AG09309 (cell line): Measurements from ENCODE around the gene WDR74.

Experiments
- DNase-seq: peaks from one replicate; pipeline ENCODE4 v3.0.0-alpha.2; 2010; ENCODE audit warnings: low read depth
- H3K4me3 ChIP-seq: 2 replicates; pipeline ENCODE4 v1.5.1; 2011; ENCODE audit warnings: mild to moderate bottlenecking, low read depth, low read length, moderate library complexity; ENCODE audit not compliant: control insufficient read depth
- TF ChIP-seq, protein P1 (sequence below): IDR thresholded peaks from 2 replicates; pipeline ENCODE4 v1.5.1; 2011; ENCODE audit warnings: mild to moderate bottlenecking, low read depth, low read length, inconsistent platforms; ENCODE audit not compliant: insufficient read depth, control insufficient read depth; ENCODE audit errors: missing control alignments

Gene WDR74

DNA sequence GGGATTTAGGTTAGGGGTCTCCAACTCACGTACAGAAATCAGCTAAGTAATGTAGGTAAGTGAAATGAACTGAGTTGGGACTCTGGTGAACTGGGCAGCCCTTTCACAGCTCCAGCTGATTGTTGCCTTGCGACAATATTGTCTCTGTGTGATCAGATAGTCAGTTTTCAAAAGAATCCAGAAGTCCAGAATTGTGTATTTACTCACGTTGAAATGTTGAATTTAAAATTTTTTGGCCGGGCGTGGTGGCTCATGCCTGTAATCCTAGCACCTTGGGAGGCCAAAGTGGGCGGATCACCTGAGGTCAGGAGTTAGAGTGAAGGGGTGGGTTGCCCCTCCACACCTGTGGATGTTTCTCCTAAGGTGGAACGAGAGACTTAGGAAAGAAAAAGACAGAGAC is 18.8 kb upstream of the WDR74 start:
- DNase-seq: no peak
- H3K4me3 ChIP-seq: no peak overlapping the region
- TF ChIP-seq, protein P1, sequence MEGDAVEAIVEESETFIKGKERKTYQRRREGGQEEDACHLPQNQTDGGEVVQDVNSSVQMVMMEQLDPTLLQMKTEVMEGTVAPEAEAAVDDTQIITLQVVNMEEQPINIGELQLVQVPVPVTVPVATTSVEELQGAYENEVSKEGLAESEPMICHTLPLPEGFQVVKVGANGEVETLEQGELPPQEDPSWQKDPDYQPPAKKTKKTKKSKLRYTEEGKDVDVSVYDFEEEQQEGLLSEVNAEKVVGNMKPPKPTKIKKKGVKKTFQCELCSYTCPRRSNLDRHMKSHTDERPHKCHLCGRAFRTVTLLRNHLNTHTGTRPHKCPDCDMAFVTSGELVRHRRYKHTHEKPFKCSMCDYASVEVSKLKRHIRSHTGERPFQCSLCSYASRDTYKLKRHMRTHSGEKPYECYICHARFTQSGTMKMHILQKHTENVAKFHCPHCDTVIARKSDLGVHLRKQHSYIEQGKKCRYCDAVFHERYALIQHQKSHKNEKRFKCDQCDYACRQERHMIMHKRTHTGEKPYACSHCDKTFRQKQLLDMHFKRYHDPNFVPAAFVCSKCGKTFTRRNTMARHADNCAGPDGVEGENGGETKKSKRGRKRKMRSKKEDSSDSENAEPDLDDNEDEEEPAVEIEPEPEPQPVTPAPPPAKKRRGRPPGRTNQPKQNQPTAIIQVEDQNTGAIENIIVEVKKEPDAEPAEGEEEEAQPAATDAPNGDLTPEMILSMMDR: no peak

DNA sequence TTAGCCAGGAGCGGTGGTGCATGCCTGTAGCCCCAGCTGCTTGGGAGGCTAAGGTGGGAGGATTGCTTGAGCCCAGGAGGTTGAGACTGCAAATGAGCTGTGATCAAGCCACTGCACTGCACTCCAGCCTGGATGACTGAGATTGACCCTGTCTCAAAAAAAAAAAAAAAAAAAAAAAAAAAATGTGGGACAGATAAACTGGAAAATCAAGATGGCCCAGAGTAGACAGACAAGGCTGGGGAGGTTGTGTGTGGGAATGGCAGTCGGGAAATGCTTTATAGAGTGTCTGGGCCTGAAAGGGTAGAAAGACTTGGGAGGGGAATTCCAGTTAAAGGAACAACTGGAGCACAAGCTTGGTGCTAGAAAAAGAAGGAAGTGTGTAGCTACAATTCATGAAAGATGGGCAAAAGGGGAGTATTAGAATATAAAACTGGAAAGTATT is 18.2 kb upstream of the WDR74 start:
- no peak overlapping the region for H3K4me3 ChIP-seq
- no peak for DNase-seq

DNA sequence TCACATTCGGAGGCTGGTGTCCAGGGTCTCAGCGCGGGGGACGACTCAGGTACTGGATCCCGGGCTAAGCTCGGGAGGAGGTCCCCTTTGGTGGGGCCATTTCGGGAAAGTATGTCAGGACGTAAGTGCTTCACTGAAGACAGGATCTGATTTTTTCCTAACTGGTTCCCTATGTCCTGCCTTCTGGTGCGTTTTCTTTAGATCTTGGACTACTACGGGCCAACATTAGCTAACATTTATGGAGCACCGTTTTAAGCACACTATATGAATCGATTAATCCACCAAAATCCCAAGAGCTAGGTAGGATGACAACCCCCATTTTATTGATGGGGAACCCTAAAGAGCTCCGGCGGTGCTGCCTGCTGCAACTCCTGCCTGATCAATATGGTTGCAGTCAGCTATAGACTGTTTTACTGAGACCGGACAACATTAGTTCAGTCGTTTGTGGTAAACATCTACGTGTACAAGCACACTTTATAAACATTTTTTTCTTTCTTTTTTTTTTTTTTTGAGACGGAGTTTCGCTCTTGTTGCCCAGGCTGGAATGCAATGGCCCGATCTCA is 17.0 kb upstream of the WDR74 start:
- TF ChIP-seq, protein P1: no peak
- H3K4me3 ChIP-seq: peak overlapping the region; percentile 98
- DNase-seq: no peak

More for the DNA sequence above, 18.2 kb upstream of the WDR74 start:
- TF ChIP-seq, protein P1: no peak

DNA sequence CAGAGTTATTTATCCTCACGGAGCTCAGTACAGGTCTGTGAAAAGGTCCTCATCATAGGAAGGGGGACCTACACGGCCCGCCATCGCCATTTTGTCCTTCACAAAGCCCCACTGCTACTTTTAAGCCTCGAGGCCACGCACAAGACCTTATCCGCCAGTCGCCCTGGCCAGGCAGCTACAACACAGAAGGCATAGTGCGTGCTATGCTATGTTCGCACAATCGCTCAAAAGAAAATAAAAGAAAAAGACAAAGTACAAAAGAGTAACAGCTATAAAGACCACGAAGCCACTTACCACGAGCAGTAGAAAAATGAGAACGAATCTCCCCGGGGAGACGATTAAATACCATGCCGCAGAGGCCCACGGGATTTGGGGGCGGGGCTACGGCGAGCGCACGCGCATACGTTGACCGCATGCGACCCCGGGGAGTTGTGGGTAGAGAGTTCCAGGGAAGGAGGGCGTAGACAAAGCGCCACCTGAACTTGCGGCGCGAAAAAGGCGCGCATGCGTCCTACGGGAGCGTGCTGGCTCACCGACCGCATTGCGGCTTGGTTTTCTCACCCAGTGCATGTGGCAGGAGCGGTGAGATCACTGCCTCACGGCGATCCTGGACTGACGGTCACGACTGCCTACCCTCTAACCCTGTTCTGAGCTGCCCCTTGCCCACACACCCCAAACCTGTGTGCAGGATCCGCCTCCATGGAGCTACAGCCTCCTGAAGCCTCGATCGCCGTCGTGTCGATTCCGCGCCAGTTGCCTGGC is 16.4 kb upstream of the WDR74 start:
- TF ChIP-seq, protein P1: no peak
- DNase-seq: peak; percentile 89
- H3K4me3 ChIP-seq: peak overlapping the region; percentile 98

DNA sequence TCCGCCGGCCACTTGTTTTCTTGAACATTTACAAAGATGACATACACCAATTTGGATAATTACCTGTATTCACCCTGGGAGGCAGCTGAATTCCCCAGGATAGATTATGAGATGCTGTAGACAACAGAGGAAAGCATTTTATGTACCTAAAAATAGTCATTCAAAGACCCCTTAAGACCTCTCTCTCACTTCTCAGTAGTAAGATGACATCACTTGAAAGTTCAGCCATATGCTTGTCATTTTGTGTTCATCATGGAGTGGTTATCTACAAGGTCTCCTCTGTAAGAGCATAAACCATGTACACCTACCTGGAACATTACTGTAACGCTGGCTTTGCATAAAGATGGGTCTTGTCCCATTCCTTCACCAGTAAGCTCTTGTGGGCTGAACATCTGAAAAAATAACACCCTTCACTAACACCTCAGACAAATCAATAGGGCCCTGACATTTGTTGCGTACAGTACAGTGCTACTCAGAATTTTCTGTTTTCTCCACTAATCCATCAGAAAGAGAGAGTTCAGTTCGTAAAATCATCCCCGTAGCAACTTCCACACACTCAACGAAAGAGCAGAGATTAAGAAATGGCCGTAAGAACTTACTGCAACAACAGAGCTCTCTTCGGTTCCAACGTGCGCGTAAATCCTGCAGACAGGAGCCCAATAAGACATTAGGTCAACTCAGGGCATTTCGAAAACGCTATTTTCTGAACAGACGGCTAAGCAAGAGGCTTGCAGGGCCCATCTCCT is 15.6 kb upstream of the WDR74 start:
- TF ChIP-seq, protein P1: no peak
- DNase-seq: no peak

DNA sequence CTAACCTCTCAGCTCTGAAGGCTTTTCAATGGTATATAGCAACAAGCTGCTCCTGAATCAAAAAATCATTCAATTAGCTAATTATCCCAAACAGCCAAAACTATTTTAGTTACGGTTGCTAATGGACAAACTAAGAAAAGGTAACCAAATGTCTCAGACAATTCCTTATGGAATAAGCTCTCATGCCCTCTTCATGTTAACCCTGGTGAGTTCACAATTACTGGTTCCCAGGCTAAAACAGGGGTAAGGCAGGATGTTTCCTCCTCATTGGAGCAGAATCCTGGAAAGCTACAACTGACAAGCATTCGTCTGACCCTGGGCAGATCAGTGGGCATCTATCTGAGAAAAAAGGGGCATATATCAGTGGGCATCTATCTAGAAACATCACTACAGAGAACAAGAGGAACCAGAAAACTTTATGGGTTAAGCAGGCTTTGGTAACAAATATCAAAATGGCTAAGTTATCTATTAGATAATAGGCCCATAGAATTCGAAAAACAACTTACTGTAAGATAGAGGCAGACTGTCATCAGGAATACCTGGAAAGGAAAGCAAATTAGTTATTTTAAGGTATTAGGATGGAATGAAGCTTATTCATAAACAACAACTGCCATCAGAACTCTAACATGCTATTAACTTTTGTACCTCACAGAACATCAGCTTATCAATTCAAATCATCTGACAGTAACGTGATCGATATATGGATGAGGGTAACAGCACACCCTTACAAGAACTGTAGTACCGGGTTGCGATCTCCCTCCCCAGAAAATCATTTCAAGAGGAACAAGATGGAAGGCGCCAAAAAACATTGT is 14.8 kb upstream of the WDR74 start:
- H3K4me3 ChIP-seq: peak overlapping the region; percentile 98
- TF ChIP-seq, protein P1: no peak
- no peak for DNase-seq

More for the DNA sequence above, 15.6 kb upstream of the WDR74 start:
- peak overlapping the region; percentile 98 for H3K4me3 ChIP-seq
